Mammary epithelial cell (primary cell): ENCODE data around the gene DCBLD1.

Experiments used
- CTCF ChIP-seq, 2 donors: IDR thresholded peaks in 1 of 2; conservative IDR thresholded peaks in 1 of 2; 2 replicates each; pipeline ENCODE4 v1.5.1; 2011 to 2012; ENCODE audit warnings: inconsistent platforms in 2 of 2, low read length in 2 of 2, mild to moderate bottlenecking in 2 of 2, control low read depth in 1 of 2, low read depth in 1 of 2; ENCODE audit not compliant: insufficient read depth in 1 of 2; ENCODE audit errors: extremely low read depth in 1 of 2
- EZH2 ChIP-seq: IDR thresholded peaks from 2 replicates; pipeline ENCODE4 v1.6.1; 2012; ENCODE audit warnings: low read length, inconsistent platforms, borderline replicate concordance

GRCh38 chr6:117531346-117531745 lies 48.9 kb downstream of the DCBLD1 start:
- TF ChIP-seq CTCF (conservative IDR thresholded peaks at IDR 0.05 in 1 of 2, IDR thresholded peaks at IDR 0.05 in 1 of 2; ENCODE audit: extremely low read depth in 1 of 2, insufficient read depth in 1 of 2, low read depth in 1 of 2, low read length in 2 of 2) (no peak), EZH2 (no peak)
